HG03139 (cell line): ENCODE measurements around the gene RIPOR2.
"Not testable (repeated sequence)": the region's sequence is repeated elsewhere in the genome, so short reads cannot be mapped to it uniquely, and the experiment has no call there.

Experiments used
- ATAC-seq: cut with Tn5 transposase; IDR thresholded peaks from one replicate; pipeline ENCODE4 v1.9.1; 2021; ENCODE audit not compliant: unreplicated experiment

The RIPOR2 gene

GRCh38 chr6:24880451-24880850, 55.3 kb downstream of the RIPOR2 start:
- no peak for ATAC-seq

- no peak for ATAC-seq
Observed at GRCh38 chr6:24879351-24879750, 56.4 kb downstream of the RIPOR2 start.

GRCh38 chr6:24877747-24878146, 58.0 kb downstream of the RIPOR2 start:
- ATAC-seq = not testable (repeated sequence)

GRCh38 chr6:24876499-24877465, 59.0 kb downstream of the RIPOR2 start:
- no peak for ATAC-seq

DNA sequence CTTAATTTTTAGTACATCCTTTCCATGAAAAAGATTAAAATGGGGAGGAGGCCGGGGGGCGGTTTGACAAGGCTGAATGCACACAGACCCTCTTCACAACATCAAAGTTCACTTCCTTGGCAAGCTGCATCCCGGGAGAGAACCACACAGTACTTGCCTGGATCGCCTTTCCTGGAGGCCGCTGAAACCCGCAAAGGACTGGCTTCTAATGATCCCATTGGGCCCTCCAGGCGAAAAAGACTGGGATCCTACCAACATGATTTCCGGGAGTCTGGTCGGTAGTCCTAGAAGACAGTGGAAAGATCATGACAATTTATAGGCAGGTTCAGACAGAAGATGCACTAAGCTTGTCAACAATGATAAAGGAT, 60.2 kb downstream of the RIPOR2 start:
- no peak for ATAC-seq

DNA sequence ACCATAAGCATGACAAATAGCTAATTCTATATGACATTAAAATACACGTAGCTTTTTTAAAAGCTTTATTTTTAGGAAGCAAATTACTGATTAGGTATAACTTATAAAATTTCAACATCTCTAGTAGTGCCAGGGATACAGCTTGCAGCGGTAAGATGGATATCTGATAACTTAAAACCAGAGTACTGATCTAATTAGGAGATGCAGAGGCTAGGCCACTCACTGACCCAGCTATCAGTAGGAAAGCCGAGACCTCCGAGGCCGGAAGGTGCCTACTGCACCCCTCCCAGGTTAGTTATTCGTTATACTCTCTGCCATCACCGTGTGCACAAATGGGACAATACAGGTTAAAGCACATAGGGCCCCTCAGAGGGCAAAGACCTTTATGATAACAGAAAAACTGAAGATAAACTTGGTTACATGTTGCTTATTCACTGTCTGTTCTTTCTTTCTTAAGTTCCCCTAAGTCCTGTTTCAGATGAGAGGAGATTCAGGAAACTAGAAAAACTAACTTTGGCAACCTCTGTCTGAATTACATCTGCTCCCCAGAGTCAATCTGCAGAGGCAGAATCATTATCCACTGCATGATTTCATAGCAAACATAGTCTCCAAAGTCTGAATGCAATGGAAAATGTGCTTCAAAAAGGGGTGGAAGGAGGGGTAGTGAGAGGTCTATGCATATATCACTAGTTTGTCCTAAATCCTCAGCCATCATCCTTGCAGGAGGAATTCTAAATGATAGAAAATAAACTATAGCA, 60.8 kb downstream of the RIPOR2 start:
- ATAC-seq = no peak

DNA sequence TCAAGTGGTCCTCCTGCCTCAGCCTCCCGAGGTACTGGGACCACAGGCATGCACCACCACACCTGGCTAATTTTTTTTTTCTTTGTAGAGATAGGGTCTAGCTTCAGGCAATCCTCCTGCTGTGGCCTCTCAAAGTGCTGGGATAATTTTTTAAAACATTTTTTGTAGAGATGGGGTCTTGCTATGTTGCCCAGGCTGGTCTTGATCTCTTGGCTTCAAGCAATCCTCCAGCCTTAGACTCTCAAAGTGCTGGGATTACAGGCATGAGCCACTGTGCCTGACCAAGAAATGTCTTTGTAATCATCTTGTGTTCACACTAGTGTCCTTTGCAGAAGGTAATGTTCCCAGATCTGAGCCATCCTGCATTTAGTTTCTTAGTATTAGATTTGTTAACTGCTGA, 61.6 kb downstream of the RIPOR2 start:
- ATAC-seq = no peak

GRCh38 chr6:24872779-24873178, 63.0 kb downstream of the RIPOR2 start:
- ATAC-seq = no peak

GRCh38 chr6:24868765-24869164, 67.0 kb downstream of the RIPOR2 start:
- no peak for ATAC-seq

DNA sequence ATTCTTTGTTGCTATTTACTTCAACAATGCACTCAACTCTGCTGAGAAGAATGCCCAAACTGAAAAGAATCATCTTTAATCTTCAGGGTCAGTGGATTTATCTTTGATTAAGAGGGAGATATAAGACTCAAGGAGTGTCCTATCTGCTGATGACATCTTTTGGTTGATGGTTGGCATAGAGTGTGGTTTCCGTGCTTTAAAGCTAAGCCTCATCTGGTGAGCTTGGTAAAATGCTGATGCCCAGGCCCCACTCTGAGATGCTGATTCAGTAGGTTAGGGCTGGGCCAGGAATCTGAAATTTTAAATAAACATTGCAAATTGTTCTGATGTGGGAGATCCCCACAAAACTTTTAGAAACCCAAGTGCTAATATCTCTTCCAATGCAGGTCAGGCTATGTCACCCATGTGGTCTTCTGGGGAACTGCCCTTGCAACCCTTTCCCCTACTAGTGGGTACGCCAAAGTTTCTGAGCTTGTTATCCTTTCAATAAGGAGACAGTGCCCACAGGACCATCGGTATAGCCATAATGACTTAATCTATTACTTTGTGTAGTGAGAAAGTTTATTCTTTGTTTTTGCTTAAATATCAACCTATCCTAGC, 68.6 kb downstream of the RIPOR2 start:
- ATAC-seq = no peak

DNA sequence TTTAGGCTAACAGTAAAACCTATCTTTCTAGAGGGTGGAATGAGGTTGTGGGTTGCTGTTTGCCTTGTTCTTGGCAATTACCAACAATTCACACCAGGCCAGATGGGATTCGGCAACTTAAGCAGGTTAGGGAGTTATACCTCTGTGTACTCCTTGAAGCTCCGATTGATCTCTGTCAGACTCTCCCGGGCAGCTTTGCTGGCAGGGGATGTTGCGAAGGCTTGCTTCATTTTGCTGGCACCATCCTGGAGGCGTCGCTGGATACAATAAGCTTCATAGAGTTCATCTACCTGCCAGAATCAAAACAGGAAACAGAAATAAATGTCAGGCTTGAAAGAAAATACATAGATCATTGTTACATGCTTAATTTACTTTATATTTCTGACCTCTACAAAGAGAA, 70.6 kb downstream of the RIPOR2 start:
- ATAC-seq = no peak

- no peak for ATAC-seq
Observed at GRCh38 chr6:24864343-24864742, 71.4 kb downstream of the RIPOR2 start.

DNA sequence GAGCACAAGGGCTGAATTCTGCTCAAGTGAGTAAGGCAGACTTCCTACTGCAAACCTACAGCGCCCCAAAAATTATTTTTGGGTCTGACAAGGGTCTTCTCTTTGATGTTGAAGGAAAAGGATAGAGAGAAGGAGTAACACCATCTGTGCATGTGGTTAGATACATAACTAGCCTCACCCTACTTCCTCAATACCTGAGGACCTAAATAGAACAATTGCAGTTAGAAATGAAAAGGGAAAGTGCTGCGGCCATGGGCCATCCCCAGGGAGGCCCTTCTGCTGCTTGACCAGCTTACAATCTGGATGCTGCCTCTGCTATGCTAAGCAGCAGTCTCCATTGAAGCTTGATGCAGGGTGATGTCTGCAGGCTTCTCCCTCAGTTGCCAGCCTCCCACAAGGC, 73.8 kb downstream of the RIPOR2 start:
- ATAC-seq = peak; percentile 78

GRCh38 chr6:24859608-24860200, 76.1 kb downstream of the RIPOR2 start:
- no peak for ATAC-seq

DNA sequence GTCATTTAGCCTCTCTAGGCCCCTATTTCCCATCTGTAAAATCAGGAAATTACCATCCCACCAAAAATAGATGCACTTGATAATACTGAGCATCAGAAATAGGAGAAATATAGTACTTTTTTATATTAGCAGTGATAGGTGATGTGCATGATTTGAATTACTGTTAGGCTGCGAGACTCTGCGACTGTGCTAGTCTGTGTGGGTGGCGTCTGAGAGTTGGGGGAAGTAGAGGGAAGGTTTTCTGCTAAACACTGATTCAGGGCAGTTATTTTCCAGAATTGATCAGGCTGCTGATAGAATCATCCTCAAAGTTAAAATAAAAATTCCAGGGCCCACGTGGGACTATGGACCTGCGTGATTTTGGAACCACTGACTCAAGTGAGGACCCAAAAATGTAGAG, 76.6 kb downstream of the RIPOR2 start:
- no peak for ATAC-seq

- peak; percentile 50 for ATAC-seq
Observed at GRCh38 chr6:24858177-24858653, 77.5 kb downstream of the RIPOR2 start.

DNA sequence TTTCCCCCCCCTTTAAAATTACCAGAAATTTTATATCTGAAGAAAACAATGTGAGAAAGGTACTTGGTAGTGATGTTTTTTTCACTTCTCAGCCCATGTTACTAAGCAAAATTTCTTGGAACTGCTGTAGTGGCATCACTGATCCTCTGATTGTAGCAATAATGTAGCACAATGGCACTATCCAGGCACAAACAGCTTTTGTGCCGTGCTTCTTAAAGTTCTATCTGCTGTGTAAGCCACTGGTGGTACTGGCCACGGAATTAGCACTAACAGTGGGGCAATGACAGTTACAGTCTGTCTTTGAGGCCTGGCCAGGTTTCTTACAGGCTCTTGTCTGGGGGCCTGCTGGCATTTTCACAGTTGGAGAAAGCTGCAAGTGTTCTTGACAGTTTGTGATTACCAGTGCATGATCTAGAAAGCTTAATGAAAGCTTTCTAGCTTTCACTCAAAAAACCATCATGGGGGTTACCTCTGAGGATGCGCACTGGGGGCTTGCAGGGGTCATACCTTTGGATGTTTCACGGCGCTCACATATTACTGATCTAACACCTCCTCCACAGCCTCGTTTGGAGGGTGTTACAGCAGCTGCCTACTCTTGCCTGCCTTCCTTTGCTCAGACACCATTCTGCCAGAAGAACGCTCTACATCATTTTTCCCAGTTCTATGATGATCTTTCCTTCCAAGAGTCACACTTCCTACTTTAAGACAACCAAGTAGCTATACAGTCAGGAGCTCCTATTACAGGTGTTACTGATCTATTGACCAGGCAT, 78.7 kb downstream of the RIPOR2 start:
- ATAC-seq = no peak

GRCh38 chr6:24856246-24856599, 79.5 kb downstream of the RIPOR2 start:
- ATAC-seq = no peak

GRCh38 chr6:24855395-24856245, 80.1 kb downstream of the RIPOR2 start:
- ATAC-seq = peak; percentile 44
